Subcutaneous abdominal adipose tissue (tissue), 5 donors: ENCODE data around the gene SLC6A12.

ENCODE experiments used
- H3K27ac ChIP-seq: one replicate; pipeline ENCODE4 v1.7.0; 2013; ENCODE audit warnings: low read depth, mild to moderate bottlenecking, inconsistent platforms, low read length, moderate library complexity
- H3K27me3 ChIP-seq, 5 donors: one replicate each; pipeline ENCODE4 v1.7.0; 2013; ENCODE audit warnings: low read length in 5 of 5, inconsistent platforms in 1 of 5; ENCODE audit not compliant: control insufficient read depth in 5 of 5, insufficient read depth in 4 of 5
- H3K36me3 ChIP-seq, 5 donors: one replicate each; pipeline ENCODE4 v1.7.0; 2013; ENCODE audit warnings: low read length in 5 of 5; ENCODE audit not compliant: control insufficient read depth in 5 of 5, insufficient read depth in 5 of 5
- H3K4me1 ChIP-seq, 5 donors: one replicate each; pipeline ENCODE4 v1.7.0; 2013; ENCODE audit warnings: low read length in 5 of 5, mild to moderate bottlenecking in 3 of 5, moderate library complexity in 1 of 5; ENCODE audit not compliant: control insufficient read depth in 5 of 5, insufficient read depth in 5 of 5
- H3K4me3 ChIP-seq, 5 donors: one replicate each; pipeline ENCODE4 v1.7.0; 2013; ENCODE audit warnings: low read length in 5 of 5, low read depth in 1 of 5
- H3K9ac ChIP-seq, 5 donors: one replicate each; pipeline ENCODE4 v1.7.0; 2013; ENCODE audit warnings: low read length in 5 of 5, mild to moderate bottlenecking in 4 of 5, moderate library complexity in 3 of 5
- H3K9me3 ChIP-seq, 5 donors: one replicate each; pipeline ENCODE4 v1.7.0; 2013; ENCODE audit warnings: low read length in 5 of 5; ENCODE audit not compliant: control insufficient read depth in 5 of 5
- donor health status: healthy.
- donor health status: healthy.
- donor health status: healthy.
- donor health status: healthy.
- donor health status: healthy.

SLC6A12 gene

DNA sequence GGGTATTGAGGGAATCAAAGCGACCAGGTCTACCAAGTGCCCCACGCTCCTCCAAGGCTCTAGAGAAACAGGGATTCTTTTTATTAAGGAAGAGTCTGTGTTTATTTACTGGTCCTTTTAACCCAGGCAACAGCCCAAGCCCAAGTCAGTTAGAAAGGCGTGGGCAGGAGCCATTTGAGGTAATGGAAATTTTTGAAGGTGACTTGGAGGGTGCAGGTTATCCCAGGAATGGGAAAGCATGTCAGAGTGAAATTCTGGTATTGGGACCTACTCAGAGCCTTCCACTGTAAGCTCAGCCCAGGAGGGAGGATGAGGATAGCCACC is 2.9 kb downstream of the SLC6A12 start:
- Histone ChIP-seq H3K27me3 (peaks cover 13 to 46% (median 24%) of the 10 kb centered on the region in 5 donors), H3K4me3 (no peak overlapping the region), H3K36me3 (no peaks in the 10 kb centered on the region), H3K9ac (no peak overlapping the region), H3K4me1 (peaks cover 0 to 17% (median 15%) of the 10 kb centered on the region in 5 donors), H3K9me3 (no peaks in the 10 kb centered on the region), H3K27ac (no peak overlapping the region)

DNA sequence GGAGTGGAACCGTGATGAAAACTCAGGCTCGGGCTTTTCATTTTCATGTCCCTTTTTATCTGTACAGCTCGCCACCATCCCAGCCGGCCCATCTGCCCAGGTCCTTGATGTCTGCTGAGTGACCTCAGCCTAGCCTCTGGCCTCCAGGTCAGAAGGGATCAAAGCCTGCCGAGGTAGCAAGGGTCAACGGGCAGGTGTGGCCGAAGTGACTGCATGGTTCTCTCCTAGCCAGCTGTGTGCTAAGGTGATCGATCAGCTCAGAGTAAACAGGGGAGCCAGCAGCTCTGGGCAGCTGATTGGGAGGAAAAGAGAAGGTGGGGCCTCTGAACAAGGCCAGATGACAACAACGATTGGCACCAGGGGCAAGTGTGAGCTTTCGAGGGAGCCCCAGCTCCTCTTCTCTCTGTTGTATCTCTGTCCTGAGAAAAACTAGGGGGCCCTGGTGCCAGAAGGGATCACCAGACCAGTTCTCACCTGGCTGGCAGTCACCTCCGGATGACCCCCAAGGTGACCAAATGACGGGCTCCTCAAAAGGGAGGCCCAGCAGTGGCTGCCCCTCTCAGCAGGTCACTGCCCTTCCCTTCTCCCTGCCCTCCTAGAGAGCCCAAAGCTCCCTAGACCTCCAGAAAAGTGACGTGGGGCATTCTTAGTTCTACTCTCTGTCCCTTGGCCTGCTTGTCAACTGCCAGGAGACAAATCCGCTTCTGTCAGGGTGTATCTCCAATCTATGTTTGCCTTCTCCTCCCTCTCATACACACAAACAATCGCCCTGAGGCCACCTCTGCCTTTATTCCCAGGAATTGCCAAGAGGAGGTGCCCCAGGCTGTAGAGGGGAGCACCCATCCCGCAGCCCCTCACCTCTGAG is 3.4 kb downstream of the SLC6A12 start:
- Histone ChIP-seq H3K4me1 (peaks cover 0 to 17% (median 15%) of the 10 kb centered on the region in 5 donors), H3K4me3 (no peak overlapping the region), H3K9ac (no peak overlapping the region), H3K27me3 (peaks cover 13 to 46% (median 24%) of the 10 kb centered on the region in 5 donors), H3K9me3 (no peaks in the 10 kb centered on the region), H3K27ac (no peak overlapping the region), H3K36me3 (no peaks in the 10 kb centered on the region)

DNA sequence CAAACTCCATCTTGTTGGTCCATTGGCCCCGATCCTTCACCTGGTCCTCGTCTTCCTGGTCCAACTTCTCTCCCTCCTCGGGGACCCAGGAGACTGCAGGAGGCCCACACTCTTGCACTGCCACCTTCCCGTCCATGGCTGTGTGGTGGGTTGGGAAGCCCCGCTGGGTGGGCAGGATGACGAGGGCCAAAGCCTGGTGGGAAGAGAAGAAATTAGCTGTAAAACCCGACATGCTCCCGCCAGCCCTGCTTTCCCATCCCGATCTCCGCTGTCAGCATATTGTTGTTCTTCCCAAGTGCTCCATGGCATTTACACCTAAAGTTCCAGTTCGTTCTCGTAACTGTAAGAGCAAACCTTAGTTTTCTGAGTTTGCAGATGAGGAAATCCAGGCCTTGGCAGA is 4.1 kb downstream of the SLC6A12 start:
- Histone ChIP-seq H3K27me3 (peaks cover 13 to 46% (median 24%) of the 10 kb centered on the region in 5 donors), H3K9ac (no peak overlapping the region), H3K36me3 (no peaks in the 10 kb centered on the region), H3K4me1 (peaks cover 0 to 17% (median 15%) of the 10 kb centered on the region in 5 donors), H3K4me3 (no peak overlapping the region), H3K27ac (no peak overlapping the region), H3K9me3 (no peaks in the 10 kb centered on the region)

DNA sequence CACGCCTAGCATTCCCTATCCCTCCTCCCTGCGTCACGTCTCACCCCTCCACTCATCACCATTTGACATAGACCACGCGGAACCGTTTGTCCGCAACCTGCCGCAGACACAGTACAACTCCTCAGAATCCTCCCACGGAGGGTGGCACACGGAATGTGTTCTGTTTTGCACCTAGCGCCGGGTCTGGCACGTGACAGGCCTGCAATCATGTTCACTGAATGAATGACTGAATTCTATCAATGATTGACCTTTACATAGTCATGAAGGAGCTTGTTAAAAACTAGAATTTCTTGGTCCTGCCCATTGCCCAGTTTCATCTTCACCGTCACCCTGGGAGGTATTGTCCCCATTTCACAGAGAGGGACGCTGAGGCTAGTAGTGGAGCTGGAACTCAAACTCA is 4.7 kb downstream of the SLC6A12 start:
- H3K4me1 ChIP-seq: peaks cover 0 to 18% (median 17%) of the 10 kb centered on the region in 5 donors
- H3K4me3 ChIP-seq: no peak overlapping the region
- H3K9me3 ChIP-seq: no peaks in the 10 kb centered on the region
- no peak overlapping the region for H3K27ac ChIP-seq
- H3K27me3 ChIP-seq: peaks cover 18 to 50% (median 24%) of the 10 kb centered on the region in 5 donors
- H3K36me3 ChIP-seq: no peaks in the 10 kb centered on the region
- H3K9ac ChIP-seq: no peak overlapping the region

DNA sequence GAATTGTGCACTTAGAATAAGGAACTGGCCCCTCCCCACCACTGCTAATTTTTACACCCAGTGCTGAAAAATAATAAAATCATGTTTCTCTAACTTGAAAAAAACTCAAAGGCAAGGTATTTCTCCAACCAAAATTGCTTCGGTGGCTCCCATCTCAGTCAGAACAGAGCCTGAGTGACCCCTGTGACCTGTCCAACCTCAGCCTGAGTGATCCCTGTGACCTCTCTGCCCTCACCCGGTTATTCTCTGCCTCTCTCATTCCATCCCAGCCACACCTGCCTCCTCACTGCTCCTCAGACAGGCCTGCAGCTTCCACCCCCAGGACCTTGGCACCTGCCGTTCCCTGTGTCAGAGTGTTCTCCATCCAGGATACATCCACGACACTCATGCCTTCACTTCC is 5.1 kb downstream of the SLC6A12 start:
- Histone ChIP-seq H3K27ac (no peak overlapping the region), H3K4me3 (no peak overlapping the region), H3K27me3 (peaks cover 18 to 50% (median 24%) of the 10 kb centered on the region in 5 donors), H3K9me3 (no peaks in the 10 kb centered on the region), H3K36me3 (no peaks in the 10 kb centered on the region), H3K9ac (no peak overlapping the region), H3K4me1 (peaks cover 0 to 20% (median 19%) of the 10 kb centered on the region in 5 donors)

DNA sequence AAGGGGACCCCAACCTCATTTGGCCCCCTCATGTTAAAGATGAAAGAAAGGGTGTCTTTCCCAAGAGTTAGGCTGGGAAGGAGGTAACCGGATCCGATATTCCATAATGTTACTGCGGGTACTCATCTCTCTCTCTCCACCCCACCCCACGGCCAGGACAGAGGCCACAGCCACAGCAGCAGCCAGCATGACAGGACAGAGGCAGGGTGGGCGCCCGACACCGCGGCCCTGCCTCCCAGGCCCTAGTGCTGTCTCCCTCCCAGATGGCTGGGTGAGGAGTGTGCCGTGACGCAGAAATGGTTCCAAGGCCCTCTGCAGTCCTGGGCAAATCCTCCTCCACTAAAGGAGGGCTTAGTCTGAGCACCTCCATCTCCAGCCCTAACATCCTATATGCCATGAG is 6.2 kb downstream of the SLC6A12 start:
- no peak overlapping the region for H3K9ac ChIP-seq

DNA sequence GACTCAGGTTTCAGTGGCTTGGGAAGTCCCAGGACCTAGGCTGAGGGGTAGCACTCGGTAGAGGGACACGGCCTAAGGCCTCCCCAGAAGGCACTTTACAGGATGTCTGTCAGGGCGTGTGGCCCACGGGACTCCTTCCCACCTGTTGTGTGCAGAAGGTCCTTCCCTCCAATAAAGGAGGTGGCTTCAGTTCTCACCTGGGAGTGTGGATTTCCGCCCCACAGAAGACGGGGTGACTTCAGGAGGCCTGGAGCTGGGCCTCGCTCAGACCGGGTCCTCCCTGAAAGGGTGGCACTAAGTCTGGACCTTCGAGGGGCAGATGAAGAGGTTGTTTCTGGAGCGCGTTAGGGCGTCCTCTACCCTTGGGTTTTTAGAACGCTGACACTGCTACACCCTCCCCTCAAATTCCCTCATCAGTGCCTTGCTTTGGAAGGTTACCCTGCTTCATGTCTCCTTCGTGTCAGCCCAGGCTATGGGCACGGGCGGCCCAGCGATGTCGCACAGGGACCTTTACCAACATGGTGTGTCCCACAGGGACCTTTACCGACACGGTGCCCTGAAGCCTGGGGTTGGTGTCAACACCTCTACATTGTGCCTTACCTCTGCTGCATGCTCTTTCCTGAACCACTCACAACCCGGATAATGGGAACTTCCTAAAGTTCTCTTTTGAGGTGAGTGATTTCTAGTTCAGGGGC is 7.1 kb downstream of the SLC6A12 start:
- no peak overlapping the region for H3K27ac ChIP-seq

More for the DNA sequence above, 6.2 kb downstream of the SLC6A12 start:
- H3K4me1 ChIP-seq: peaks cover 0 to 15% (median 11%) of the 10 kb centered on the region in 5 donors
- peaks cover 10 to 41% (median 24%) of the 10 kb centered on the region in 5 donors for H3K27me3 ChIP-seq
- H3K36me3 ChIP-seq: no peaks in the 10 kb centered on the region
- H3K4me3 ChIP-seq: no peak overlapping the region
- H3K9me3 ChIP-seq: no peaks in the 10 kb centered on the region
- H3K27ac ChIP-seq: no peak overlapping the region

DNA sequence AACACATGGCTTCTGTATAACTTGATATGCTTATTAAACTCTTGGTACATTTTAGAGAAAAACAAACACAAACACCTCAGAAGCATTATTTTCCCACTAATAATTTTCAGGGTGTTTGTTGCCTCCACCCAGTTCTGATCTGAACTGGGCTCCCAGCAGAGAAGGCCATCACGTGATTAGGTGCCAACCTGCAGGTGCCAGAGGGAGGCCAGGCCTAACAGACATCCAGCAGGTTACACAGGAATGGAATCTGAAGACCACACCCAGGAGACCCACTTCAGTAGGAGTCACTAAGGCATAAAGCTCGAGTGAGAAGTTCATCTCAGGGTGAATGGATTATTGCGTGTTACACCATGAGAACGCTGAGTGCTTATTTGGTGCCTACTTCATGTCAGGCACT is 8.9 kb downstream of the SLC6A12 start:
- H3K27ac ChIP-seq: no peak overlapping the region
- no peak overlapping the region for H3K4me3 ChIP-seq
- H3K9ac ChIP-seq: no peak overlapping the region
- no peaks in the 10 kb centered on the region for H3K36me3 ChIP-seq
- no peaks in the 10 kb centered on the region for H3K9me3 ChIP-seq
- H3K4me1 ChIP-seq: peaks cover 0 to 13% (median 8%) of the 10 kb centered on the region in 5 donors
- H3K27me3 ChIP-seq: peaks cover 11 to 35% (median 22%) of the 10 kb centered on the region in 5 donors

More for the DNA sequence above, 7.1 kb downstream of the SLC6A12 start:
- no peak overlapping the region for H3K4me3 ChIP-seq
- no peaks in the 10 kb centered on the region for H3K9me3 ChIP-seq
- H3K27me3 ChIP-seq: peaks cover 10 to 40% (median 24%) of the 10 kb centered on the region in 5 donors
- peaks cover 0 to 13% (median 8%) of the 10 kb centered on the region in 5 donors for H3K4me1 ChIP-seq
- no peaks in the 10 kb centered on the region for H3K36me3 ChIP-seq
- H3K9ac ChIP-seq: no peak overlapping the region

DNA sequence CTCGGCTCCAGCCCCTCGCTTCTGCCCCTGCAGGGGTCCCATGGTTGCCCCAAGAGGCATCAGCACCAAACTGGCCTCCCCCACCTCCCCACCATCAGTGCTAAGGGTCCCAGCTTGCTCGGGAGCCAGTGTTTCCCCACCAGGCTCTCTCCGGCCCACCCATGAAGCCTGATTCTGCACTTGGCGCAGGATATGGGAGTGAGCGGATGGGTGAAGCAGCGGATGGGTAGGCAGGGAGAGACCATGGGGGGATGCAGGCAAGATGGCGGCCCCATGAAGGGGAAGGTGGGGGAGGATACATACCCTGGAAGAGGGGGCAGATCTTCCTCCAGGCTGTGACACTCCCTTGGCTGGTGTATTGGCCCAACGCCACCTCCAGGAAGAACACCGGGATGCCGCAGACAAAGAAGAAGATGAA is 9.7 kb downstream of the SLC6A12 start:
- Histone ChIP-seq H3K36me3 (no peaks in the 10 kb centered on the region), H3K9ac (no peak overlapping the region), H3K4me1 (peaks cover 0 to 13% (median 9%) of the 10 kb centered on the region in 5 donors), H3K27me3 (peaks cover 4 to 32% (median 19%) of the 10 kb centered on the region in 5 donors), H3K27ac (no peak overlapping the region), H3K9me3 (no peaks in the 10 kb centered on the region), H3K4me3 (peak overlapping the region in 4 of 5 donors; percentile 56 to 68 (median 60))
